Measurements from ENCODE around the gene AGXT.

Gene AGXT

GRCh38 chr2:240886678-240887609, 18.3 kb downstream of the AGXT start:
- no peak for DNase-seq (ENCODE audit: low read depth)

- no peak for DNase-seq (ENCODE audit: low read depth)
Measured at GRCh38 chr2:240887631-240888030, 19.0 kb downstream of the AGXT start.

DNA sequence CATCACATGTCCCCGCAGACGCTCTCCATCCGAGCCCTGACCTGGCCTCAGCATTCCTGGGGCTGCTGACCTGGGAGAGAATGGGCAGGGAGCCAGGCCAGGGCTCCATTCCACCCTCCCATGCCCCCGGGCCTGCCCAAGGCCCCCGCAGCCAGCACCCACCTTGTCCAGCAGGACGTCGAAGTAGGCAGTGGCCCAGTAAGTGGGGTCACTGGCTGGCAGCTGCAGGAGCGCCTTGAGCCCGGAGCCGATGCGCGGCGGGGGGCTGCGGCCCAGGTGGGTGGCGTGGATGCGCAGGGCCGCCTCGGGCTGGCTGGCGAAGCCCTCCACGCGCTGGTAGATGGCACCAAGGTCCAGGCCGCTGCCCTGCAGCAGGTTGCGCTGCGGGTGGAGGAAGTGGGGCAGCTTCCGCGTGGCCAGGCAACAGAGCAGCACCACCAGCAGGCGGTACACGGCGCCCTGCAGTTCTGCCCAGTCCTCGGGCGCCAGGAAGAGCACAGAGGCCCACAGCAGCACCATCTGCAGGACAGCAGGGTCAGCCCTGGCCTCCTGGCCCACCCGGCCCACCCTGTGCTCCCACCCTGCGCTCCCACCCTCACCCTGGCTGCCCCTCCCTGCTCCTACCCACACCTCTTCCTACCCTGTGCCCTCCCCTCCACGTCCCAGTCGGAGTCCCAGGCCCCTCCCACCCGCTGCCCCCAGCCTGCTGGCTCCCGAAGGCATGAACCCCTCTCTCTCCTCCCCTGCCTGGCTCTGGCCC, 19.7 kb downstream of the AGXT start:
- no peak for DNase-seq (ENCODE audit: low read depth)

DNA sequence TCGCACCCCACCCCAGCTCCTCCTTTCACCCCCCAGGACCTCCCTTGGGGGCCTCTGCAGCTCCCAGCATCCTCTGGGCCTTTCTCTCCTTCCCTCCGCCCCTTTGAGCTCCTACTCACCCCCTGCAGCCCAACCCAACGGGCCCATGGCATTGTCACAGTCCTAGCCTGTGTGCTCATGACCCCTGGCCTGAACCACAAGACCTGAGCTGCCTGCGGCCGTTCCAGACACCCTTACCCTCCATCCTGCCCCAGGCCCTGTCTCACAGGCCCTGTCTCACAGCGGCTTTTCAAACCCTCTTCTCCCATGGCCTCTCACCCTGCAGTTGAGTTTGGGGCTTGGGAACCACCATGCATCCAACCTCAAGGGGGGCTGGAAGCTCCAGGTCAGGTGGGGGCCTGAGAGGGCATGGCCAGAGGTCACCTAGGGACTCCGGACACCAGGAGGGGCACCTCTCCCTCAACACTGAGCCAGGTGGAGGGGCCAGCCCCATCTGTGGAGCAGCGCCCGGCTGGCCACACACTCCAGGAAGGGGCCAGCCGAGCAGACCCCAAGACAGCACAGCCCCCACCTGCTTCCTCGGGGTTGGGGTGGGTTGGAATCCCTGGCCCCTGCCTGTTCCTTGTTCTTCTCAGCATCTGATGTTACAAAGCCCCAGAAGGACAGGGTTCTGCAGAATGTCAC, 20.4 kb downstream of the AGXT start:
- no peak for DNase-seq (ENCODE audit: low read depth)

- no peak for DNase-seq (ENCODE audit: low read depth)
Measured at GRCh38 chr2:240889601-240890560, 21.3 kb downstream of the AGXT start.

DNA sequence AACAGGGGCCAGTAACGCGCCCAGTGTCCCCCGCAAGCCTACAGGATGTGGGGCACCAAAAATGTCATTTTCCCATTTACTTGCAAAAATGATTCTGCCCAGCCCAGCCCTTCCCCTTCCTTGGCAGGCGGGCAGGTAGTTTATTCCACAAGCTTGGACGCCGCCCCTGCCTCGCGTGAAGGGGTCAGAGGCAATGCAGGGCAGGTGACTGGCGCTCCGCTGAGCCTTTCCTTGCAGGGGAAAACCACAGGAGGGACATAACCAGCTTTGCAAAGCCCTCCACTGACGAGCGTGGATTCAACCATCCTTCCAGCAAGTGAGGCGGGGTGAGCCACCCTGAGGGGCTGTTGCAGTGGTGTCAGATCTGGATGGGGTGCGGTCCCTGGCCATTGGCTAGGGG, 22.1 kb downstream of the AGXT start:
- no peak for DNase-seq (ENCODE audit: low read depth)

- no peak for DNase-seq (ENCODE audit: low read depth)
Measured at GRCh38 chr2:240891492-240892340, 23.1 kb downstream of the AGXT start.

DNA sequence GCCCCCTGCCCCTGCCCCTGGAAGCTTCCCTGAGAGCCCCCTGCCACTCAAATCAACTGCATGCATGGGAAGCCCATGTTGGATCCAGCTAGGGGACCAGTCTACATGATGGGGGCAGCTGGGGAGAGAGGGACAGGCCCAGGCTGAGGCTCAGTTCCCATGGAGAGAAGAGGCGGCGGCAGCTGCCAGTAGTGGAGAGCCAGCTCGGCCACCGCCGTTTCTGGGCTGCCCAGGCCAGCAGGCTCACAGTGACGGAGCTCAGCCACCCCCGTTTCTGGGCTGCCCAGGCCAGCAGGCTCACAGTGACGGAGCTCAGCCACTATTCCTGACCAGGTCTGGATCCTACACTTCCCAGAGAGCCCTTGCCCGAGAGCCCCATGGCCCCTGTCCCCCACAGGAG, 23.7 kb downstream of the AGXT start:
- no peak for DNase-seq (ENCODE audit: low read depth)

- no peak for DNase-seq (ENCODE audit: low read depth)
Measured at GRCh38 chr2:240892925-240893324, 24.3 kb downstream of the AGXT start.

DNA sequence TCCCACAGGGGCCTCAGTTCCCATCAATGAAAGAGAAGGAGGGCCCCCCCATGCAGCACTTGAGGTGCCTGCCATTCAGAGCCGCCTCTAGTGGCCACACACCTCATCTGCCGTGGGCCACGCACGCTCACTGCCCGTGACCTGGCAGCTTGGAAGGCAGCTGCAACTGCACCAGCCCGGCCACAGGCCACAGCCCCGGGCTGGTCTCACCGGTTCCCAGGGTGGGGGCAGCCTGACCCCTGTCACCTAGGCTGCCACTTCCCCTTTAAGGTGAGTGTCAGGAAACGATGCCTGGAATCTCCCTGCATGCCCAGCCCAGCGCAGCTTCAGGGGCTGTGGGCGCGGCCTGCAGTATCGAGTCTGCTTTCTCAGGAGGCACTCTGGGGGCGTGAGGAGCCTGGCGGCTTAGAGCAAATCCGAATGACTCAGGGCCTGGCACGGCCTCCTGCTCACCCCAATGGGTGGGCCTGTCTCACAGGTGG, 24.8 kb downstream of the AGXT start:
- DNase-seq (ENCODE audit: low read depth), result no peak

DNA sequence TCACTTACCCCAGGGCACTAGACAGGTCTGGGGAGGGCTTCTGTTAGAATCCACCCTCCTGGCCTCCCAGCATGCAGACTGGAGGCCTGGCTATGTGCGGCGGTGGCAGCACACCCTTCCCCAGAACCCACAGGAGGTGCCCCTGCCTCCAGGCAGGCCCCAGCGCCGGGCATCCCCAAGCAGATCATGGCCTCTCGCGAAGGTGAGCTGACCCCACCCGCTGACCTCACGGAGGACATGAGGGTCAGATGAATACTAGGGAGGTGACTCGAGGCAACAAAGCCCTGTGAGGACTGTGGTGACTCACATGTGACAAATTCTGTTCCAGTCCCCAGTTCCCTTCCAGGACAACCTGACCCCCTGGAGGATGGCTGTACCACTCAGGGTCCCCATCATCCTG, 25.4 kb downstream of the AGXT start:
- DNase-seq (ENCODE audit: low read depth), result no peak

GRCh38 chr2:240894836-240895558, 26.4 kb downstream of the AGXT start:
- no peak for DNase-seq (ENCODE audit: low read depth)

GRCh38 chr2:240895656-240896388, 27.2 kb downstream of the AGXT start, which contains the start of gene MAB21L4:
TSS of gene MAB21L4 (minus strand) at chr2:240896156. CDS start at chr2:240895997, 159 bp downstream.
- no peak for DNase-seq (ENCODE audit: low read depth)

DNA sequence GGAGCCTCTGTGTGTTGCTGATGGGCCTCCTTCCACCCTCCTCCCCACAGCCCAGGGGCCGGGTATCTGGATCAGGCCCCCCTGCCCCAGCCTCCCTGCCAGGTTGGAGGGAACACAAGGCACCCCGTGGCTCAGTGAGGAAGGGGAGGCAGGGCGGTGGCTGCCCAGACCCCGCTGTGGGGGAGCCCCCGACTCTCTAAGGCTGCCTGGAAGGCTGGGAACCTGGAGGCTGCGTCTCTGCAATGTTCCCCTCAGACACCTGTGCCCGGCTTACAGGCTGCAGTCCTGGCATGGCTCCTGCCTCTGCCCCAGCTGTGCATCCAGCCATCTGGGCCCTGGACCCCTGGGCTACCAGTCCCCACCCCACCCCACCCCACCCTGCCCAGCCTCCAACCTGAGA, 27.8 kb downstream of the AGXT start:
- DNase-seq (ENCODE audit: low read depth), result no peak

GRCh38 chr2:240896871-240897692, 28.5 kb downstream of the AGXT start:
- no peak for DNase-seq (ENCODE audit: low read depth)

DNA sequence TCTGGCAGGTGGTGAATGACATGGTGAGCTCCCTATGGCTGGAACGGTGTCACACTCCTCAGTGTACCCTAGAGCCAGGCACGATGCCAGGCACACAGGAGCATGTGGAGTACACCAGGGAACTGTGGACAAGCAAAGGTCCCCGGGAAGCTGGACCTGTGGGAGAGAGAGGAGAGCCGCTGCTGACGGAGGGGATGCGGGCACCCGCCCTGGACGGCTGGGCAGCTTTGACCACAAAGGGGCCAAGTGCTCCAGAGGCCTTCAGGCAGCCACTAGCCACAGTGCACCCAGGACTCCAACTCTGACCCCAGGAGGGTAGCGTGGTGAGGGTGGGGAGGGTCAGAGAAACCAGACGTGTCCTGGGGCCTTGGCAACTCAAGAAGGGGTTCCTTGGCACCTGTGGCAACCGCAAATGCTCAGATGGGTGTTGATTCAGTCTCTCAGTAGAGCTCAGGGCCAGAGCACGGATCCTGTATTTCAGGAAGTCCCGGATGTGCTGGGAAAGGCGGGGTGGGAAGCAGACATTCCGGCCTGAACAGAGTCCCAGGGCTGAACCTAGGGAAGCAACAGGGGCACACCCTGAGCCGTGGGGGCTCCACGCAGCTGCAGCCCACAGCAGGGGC, 29.6 kb downstream of the AGXT start:
- no peak for DNase-seq (ENCODE audit: low read depth)

- no peak for DNase-seq (ENCODE audit: low read depth)
Measured at GRCh38 chr2:240898731-240899467, 30.3 kb downstream of the AGXT start.

Data from activated T-helper 1 cell treated with Interleukin-2 at 50 U/mL for 16 hours (primary cell).